Common myeloid progenitor, CD34-positive (primary cell): Measurements from ENCODE around the gene HTR5A.

Source experiments
- CTCF ChIA-PET: fragments of 350-600 bp; sonication (Branson Sonifier 250); formaldehyde crosslinking; loops from one replicate; lab custom pipeline; 2021; ENCODE audit warnings: antibody characterized with exemption; lab: Charles Lee
- POLR2A ChIA-PET: fragments of 350-600 bp; sonication (Branson Sonifier 250); formaldehyde crosslinking; loops from one replicate; lab custom pipeline; 2021; ENCODE audit warnings: antibody characterized with exemption; lab: Charles Lee
- DNase-seq, 3 donors: peaks; one replicate each; pipeline versions ENCODE4 v3.0.0 to v3.0.0-alpha.2; 2013
- H3K27ac ChIP-seq, 2 experiments: 1 replicate in 1 of 2; 2 replicates in 1 of 2; pipeline ENCODE4 v1.7.0; 2013; ENCODE audit warnings: inconsistent platforms in 2 of 2, low read length in 2 of 2, mild to moderate bottlenecking in 2 of 2, low read depth in 1 of 2, moderate library complexity in 1 of 2; ENCODE audit not compliant: severe bottlenecking in 2 of 2, insufficient read depth in 1 of 2, poor library complexity in 1 of 2
- H3K27me3 ChIP-seq, 5 experiments: replicated peaks in 2 of 5; 1 replicate in 3 of 5; 2 replicates in 2 of 5; pipeline versions ENCODE4 v1.6.1 to v1.7.0; 2013; ENCODE audit warnings: low read length in 4 of 5, mild to moderate bottlenecking in 2 of 5, moderate library complexity in 2 of 5, inconsistent platforms in 1 of 5; ENCODE audit not compliant: insufficient read depth in 5 of 5, control insufficient read depth in 4 of 5
- H3K36me3 ChIP-seq, 4 experiments: 1 replicate in 2 of 4; 2 replicates in 2 of 4; pipeline versions ENCODE4 v1.6.1 to v1.7.0; 2013; ENCODE audit warnings: low read length in 3 of 4, control low read depth in 1 of 4, mild to moderate bottlenecking in 1 of 4; ENCODE audit not compliant: control insufficient read depth in 4 of 4, insufficient read depth in 4 of 4
- H3K4me1 ChIP-seq, 4 experiments: 1 replicate in 3 of 4; 2 replicates in 1 of 4; pipeline versions ENCODE4 v1.6.1 to v1.7.1; 2013; ENCODE audit warnings: low read length in 3 of 4, mild to moderate bottlenecking in 3 of 4, control low read depth in 1 of 4, inconsistent platforms in 1 of 4, moderate library complexity in 1 of 4; ENCODE audit not compliant: control insufficient read depth in 4 of 4, insufficient read depth in 4 of 4; ENCODE audit errors: control extremely low read depth in 1 of 4
- H3K4me3 ChIP-seq, 7 experiments: 1 replicate in 4 of 7; 2 replicates in 3 of 7; pipeline versions ENCODE4 v1.5.1 to v1.7.0; 2013; ENCODE audit warnings: mild to moderate bottlenecking in 7 of 7, low read length in 6 of 7, moderate library complexity in 6 of 7, inconsistent platforms in 2 of 7, low read depth in 2 of 7, control low read depth in 1 of 7; ENCODE audit not compliant: insufficient read depth in 4 of 7, control insufficient read depth in 1 of 7; ENCODE audit errors: extremely low read depth in 1 of 7
- H3K9me3 ChIP-seq, 5 experiments: 1 replicate in 4 of 5; 2 replicates in 1 of 5; pipeline versions ENCODE4 v1.6.1 to v1.7.1; 2013; ENCODE audit warnings: low read length in 4 of 5, mild to moderate bottlenecking in 2 of 5, inconsistent platforms in 1 of 5, low read depth in 1 of 5, moderate library complexity in 1 of 5; ENCODE audit not compliant: control insufficient read depth in 4 of 5, insufficient read depth in 2 of 5; ENCODE audit errors: control extremely low read depth in 1 of 5
- WGBS: methylation state at CpG from one replicate; pipeline ENCODE4 v1.1.5; 2013; ENCODE audit not compliant: insufficient coverage; 5-methylcytosine and 5-hydroxymethylcytosine counted together

HTR5A gene

GRCh38 chr7:155084021-155084420 is 13.9 kb downstream of the HTR5A start:
- 98% methylated on average over 13 of the region's 14 CpGs for WGBS
- Histone ChIP-seq H3K36me3 (no peaks in the 10 kb centered on the region), H3K9me3 (peaks cover 0 to 2% (median 0%) of the 10 kb centered on the region in 5 experiments), H3K4me3 (no peak overlapping the region), H3K27ac (no peak overlapping the region), H3K27me3 (peaks cover 0 to 4% (median 4%) of the 10 kb centered on the region in 5 experiments), H3K4me1 (no peaks in the 10 kb centered on the region)
- no peak for DNase-seq
- ChIA-PET POLR2A (no interaction called here), CTCF (no interaction called here)

- Histone ChIP-seq H3K4me1 (no peaks in the 10 kb centered on the region), H3K27me3 (peaks cover 0 to 4% (median 4%) of the 10 kb centered on the region in 5 experiments), H3K4me3 (no peak overlapping the region), H3K9me3 (peaks cover 0 to 4% (median 0%) of the 10 kb centered on the region in 5 experiments), H3K27ac (no peak overlapping the region), H3K36me3 (no peaks in the 10 kb centered on the region)
- CTCF ChIA-PET = no interaction called here
- POLR2A ChIA-PET = no interaction called here
- 56% methylated on average over 2 of the region's 5 CpGs for WGBS
- no peak for DNase-seq
Measured at GRCh38 chr7:155084969-155085368, 14.8 kb downstream of the HTR5A start.

DNA sequence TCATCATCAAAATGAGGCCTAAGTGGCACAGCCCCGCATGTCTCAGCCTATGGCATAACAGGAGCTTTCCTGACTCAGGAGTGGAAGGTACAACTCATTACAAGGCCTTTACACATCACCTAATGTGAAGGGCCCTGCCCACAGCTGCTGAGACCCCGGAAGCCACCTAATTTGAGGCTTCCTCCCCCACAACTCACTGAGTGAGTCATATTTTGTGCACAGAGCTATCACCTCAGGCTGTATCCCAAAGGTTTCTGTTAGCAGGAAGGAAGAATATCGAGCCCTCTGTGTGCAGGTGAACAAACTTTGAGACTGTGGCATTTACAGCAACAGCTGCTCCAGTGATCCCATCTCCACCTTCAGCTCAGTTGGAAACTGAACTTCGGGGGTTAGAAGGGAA is 20.6 kb downstream of the HTR5A start:
- Histone ChIP-seq H3K27me3 (peaks cover 0 to 7% (median 2%) of the 10 kb centered on the region in 5 experiments), H3K36me3 (no peaks in the 10 kb centered on the region), H3K27ac (no peak overlapping the region), H3K9me3 (peaks cover 0 to 2% (median 0%) of the 10 kb centered on the region in 5 experiments), H3K4me3 (no peak overlapping the region), H3K4me1 (no peaks in the 10 kb centered on the region)
- no peak for DNase-seq
- ChIA-PET POLR2A (no interaction called here), CTCF (no interaction called here)
- WGBS = 77% methylated on average over 3 of the region's 4 CpGs

- Histone ChIP-seq H3K27ac (no peak overlapping the region), H3K4me1 (no peaks in the 10 kb centered on the region), H3K9me3 (peaks cover 0 to 2% (median 0%) of the 10 kb centered on the region in 5 experiments), H3K4me3 (no peak overlapping the region), H3K27me3 (peaks cover 0 to 5% (median 0%) of the 10 kb centered on the region in 5 experiments), H3K36me3 (no peaks in the 10 kb centered on the region)
- WGBS = 100% methylated on average over 2 of the region's 2 CpGs
- POLR2A ChIA-PET = no interaction called here
- CTCF ChIA-PET = no interaction called here
- DNase-seq = no peak
Measured at GRCh38 chr7:155093596-155093995, 23.5 kb downstream of the HTR5A start.

- Histone ChIP-seq H3K27me3 (peaks cover 0 to 4% (median 0%) of the 10 kb centered on the region in 5 experiments), H3K4me1 (no peaks in the 10 kb centered on the region), H3K4me3 (no peak overlapping the region), H3K27ac (no peak overlapping the region), H3K36me3 (no peaks in the 10 kb centered on the region), H3K9me3 (peaks cover 0 to under 1% (median 0%) of the 10 kb centered on the region in 5 experiments)
- no peak for DNase-seq
- WGBS = 43% methylated on average over 1 of the region's 6 CpGs
- ChIA-PET POLR2A (no interaction called here), CTCF (no interaction called here)
Measured at GRCh38 chr7:155094636-155095135, 24.6 kb downstream of the HTR5A start.

- Histone ChIP-seq H3K27me3 (peaks cover 0 to 2% (median 0%) of the 10 kb centered on the region in 5 experiments), H3K27ac (no peak overlapping the region), H3K4me1 (no peaks in the 10 kb centered on the region), H3K9me3 (no peaks in the 10 kb centered on the region), H3K36me3 (no peaks in the 10 kb centered on the region), H3K4me3 (no peak overlapping the region)
- CTCF ChIA-PET = no interaction called here
- no peak for DNase-seq
- WGBS = 100% methylated on average over 2 of the region's 3 CpGs
- POLR2A ChIA-PET = no interaction called here
Measured at GRCh38 chr7:155097338-155097737, 27.2 kb downstream of the HTR5A start.

- H3K9me3 ChIP-seq = no peaks in the 10 kb centered on the region
- peaks cover 0 to 20% (median 6%) of the 10 kb centered on the region in 5 experiments for H3K27me3 ChIP-seq
- ChIA-PET POLR2A (no interaction called here), CTCF (no interaction called here)
- H3K36me3 ChIP-seq = no peaks in the 10 kb centered on the region
- H3K27ac ChIP-seq = no peak overlapping the region
- no peak for DNase-seq
- H3K4me3 ChIP-seq = no peak overlapping the region
- no peaks in the 10 kb centered on the region for H3K4me1 ChIP-seq
- WGBS = 70% methylated on average over 4 of the region's 4 CpGs
Measured at GRCh38 chr7:155103839-155104238, 33.7 kb downstream of the HTR5A start.
